Measurements from ENCODE around the gene RAB8A.
"Not testable (repeated sequence)": the region's sequence is repeated elsewhere in the genome, so short reads cannot be mapped to it uniquely, and the experiment has no call there.

RAB8A gene

GRCh38 chr19:16143399-16144215 is 31.9 kb downstream of the RAB8A start, which contains the start of gene HSH2D:
Gene HSH2D, plus strand, starts transcription at chr19:16143685. Its CDS starts 5,066 bp downstream, at chr19:16148751.
- DNase-seq, result peak; percentile 75

- no peak for DNase-seq
Measured at GRCh38 chr19:16144216-16144581, 32.5 kb downstream of the RAB8A start.

GRCh38 chr19:16146112-16146511 is 34.4 kb downstream of the RAB8A start:
- DNase-seq, result no peak

- DNase-seq, result no peak
Measured at GRCh38 chr19:16148443-16149229, 36.9 kb downstream of the RAB8A start.

- DNase-seq, result no peak
Measured at GRCh38 chr19:16153582-16154336, 42.1 kb downstream of the RAB8A start.

- DNase-seq, result no peak
Measured at GRCh38 chr19:16154557-16154956, 42.9 kb downstream of the RAB8A start.

GRCh38 chr19:16155128-16155527 is 43.4 kb downstream of the RAB8A start:
- DNase-seq, result no peak

- DNase-seq, result no peak
Measured at GRCh38 chr19:16156904-16157303, 45.2 kb downstream of the RAB8A start.

GRCh38 chr19:16157601-16158000 is 45.9 kb downstream of the RAB8A start:
- no peak for DNase-seq

- no peak for DNase-seq
Measured at GRCh38 chr19:16159655-16160054, 48.0 kb downstream of the RAB8A start.

- DNase-seq, result no peak
Measured at GRCh38 chr19:16160445-16160942, 48.8 kb downstream of the RAB8A start.

- DNase-seq, result no peak
Measured at GRCh38 chr19:16160943-16161560, 49.4 kb downstream of the RAB8A start.

GRCh38 chr19:16161840-16162239 is 50.2 kb downstream of the RAB8A start:
- no peak for DNase-seq

- no peak for DNase-seq
Measured at GRCh38 chr19:16164222-16164890, 52.7 kb downstream of the RAB8A start.

- no peak for DNase-seq
Measured at GRCh38 chr19:16166417-16166816, 54.7 kb downstream of the RAB8A start.

GRCh38 chr19:16167055-16167454 is 55.4 kb downstream of the RAB8A start:
- DNase-seq, result no peak

- no peak for DNase-seq
Measured at GRCh38 chr19:16168465-16169081, 56.9 kb downstream of the RAB8A start.

GRCh38 chr19:16170134-16170533 is 58.4 kb downstream of the RAB8A start:
- no peak for DNase-seq

- DNase-seq, result no peak
Measured at GRCh38 chr19:16175954-16176353, 64.3 kb downstream of the RAB8A start.

GRCh38 chr19:16178866-16179265 is 67.2 kb downstream of the RAB8A start:
- not testable (repeated sequence) for DNase-seq

- DNase-seq, result no peak
Measured at GRCh38 chr19:16180611-16181010, 68.9 kb downstream of the RAB8A start.
